Measurements from ENCODE around the gene PTEN.
A peak's percentile ranks its signal among the peaks of the same experiment; 100 is the strongest.
"Not testable (repeated sequence)": the region's sequence is repeated elsewhere in the genome, so short reads cannot be mapped to it uniquely, and the experiment has no call there.

The PTEN gene

DNA sequence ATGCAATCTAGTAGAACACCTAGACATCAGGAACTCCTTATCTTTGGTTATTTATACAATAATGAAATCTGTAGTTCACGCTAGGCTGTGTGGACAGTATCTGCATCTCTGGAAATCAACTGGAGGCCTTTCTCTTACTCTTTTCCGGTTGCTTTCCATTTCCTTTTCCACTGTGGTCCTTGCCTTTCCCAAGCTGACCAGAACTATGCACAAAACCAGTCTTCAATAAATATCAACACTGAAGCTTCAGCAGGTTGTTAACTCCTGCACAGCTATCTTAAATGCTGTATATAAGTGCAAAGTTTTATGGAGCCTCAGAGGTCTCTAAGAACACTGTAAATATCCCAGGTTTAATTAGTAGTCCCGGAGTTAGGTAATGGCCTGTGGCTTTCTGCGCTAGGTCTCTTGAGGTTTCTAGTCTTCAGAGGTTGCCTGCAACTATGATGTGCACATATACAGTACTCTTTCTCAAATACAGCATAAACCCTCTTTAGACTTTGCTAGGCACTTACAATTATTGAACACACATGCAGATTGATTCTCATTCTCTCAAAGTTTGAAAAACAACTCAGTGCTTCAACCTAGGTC is 2.5 kb upstream of the PTEN start:
- ATAC-seq: no peak
- H3K4me3 Mint-ChIP-seq: peak overlapping the region; percentile 92

DNA sequence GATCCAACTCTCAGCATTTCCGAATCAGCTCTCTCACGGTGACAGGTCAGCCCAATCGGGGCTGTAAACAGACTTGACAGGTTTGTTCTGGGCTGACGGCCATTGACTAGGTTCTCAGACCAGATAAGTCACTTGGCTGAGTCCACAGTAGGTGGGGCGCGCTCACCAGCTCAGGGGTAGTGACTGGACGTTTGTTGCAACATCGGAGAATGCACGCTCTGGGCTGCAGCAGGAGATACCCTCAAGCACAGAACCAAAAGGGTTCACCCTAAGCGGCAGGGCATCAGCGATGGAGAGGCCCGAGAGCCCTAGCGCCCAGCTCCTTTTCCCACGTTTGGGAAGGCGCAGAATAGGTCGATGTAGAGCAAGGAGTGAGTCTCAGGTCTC is 1.9 kb upstream of the PTEN start:
- Mint-ChIP-seq H3K27me3 (no peaks in the 10 kb centered on the region), H3K27ac (peak overlapping the region; percentile 90), H3K4me1 (peaks cover 38% of the 10 kb centered on the region), H3K36me3 (peaks cover 15% of the 10 kb centered on the region), H3K4me3 (peak overlapping the region; percentile 92), H3K9me3 (no peaks in the 10 kb centered on the region)
- peak; percentile 9 for ATAC-seq

More for the DNA sequence above, 2.5 kb upstream of the PTEN start:
- Mint-ChIP-seq H3K27me3 (no peaks in the 10 kb centered on the region), H3K4me1 (peaks cover 33% of the 10 kb centered on the region), H3K27ac (peak overlapping the region; percentile 90), H3K9me3 (no peaks in the 10 kb centered on the region), H3K36me3 (peaks cover 14% of the 10 kb centered on the region)

- peaks cover 42% of the 10 kb centered on the region for H3K4me1 Mint-ChIP-seq
- peaks cover 20% of the 10 kb centered on the region for H3K36me3 Mint-ChIP-seq
- H3K27me3 Mint-ChIP-seq: no peaks in the 10 kb centered on the region
- H3K27ac Mint-ChIP-seq: peak overlapping the region; percentile 90
- no peaks in the 10 kb centered on the region for H3K9me3 Mint-ChIP-seq
- H3K4me3 Mint-ChIP-seq: peak overlapping the region; percentile 92
- peak; percentile 83 for ATAC-seq
These were observed 1.3 kb upstream of the PTEN start for GRCh38 chr10:87861953-87862678.

DNA sequence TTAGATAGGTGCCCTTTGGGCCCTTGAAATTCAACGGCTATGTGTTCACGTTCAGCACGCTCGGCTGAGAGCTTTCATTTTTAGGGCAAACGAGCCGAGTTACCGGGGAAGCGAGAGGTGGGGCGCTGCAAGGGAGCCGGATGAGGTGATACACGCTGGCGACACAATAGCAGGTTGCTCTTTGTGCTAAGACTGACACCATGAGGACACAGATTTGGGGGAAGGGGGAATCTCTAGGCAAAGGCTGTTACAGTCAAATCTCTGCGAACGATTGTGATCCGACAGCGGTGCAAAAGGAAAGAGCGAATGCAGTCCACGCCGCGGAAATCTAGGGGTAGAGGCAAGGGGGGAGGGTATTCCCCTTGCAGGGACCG is 759 bp upstream of the PTEN start:
- H3K27ac Mint-ChIP-seq: peak overlapping the region; percentile 90
- H3K36me3 Mint-ChIP-seq: peaks cover 20% of the 10 kb centered on the region
- peak overlapping the region; percentile 92 for H3K4me3 Mint-ChIP-seq
- no peaks in the 10 kb centered on the region for H3K9me3 Mint-ChIP-seq
- H3K27me3 Mint-ChIP-seq: no peaks in the 10 kb centered on the region
- H3K4me1 Mint-ChIP-seq: peaks cover 42% of the 10 kb centered on the region
- ATAC-seq: peak; percentile 54

- ATAC-seq, H3K27me3 Mint-ChIP-seq, H3K9me3 Mint-ChIP-seq: not testable (repeated sequence)
- H3K27ac Mint-ChIP-seq: peak overlapping the region; percentile 90
- peaks cover 20% of the 10 kb centered on the region for H3K36me3 Mint-ChIP-seq
- H3K4me1 Mint-ChIP-seq: peaks cover 50% of the 10 kb centered on the region
- peak overlapping the region; percentile 92 for H3K4me3 Mint-ChIP-seq
These were observed 598 bp downstream of the PTEN start for GRCh38 chr10:87863951-87864495.

DNA sequence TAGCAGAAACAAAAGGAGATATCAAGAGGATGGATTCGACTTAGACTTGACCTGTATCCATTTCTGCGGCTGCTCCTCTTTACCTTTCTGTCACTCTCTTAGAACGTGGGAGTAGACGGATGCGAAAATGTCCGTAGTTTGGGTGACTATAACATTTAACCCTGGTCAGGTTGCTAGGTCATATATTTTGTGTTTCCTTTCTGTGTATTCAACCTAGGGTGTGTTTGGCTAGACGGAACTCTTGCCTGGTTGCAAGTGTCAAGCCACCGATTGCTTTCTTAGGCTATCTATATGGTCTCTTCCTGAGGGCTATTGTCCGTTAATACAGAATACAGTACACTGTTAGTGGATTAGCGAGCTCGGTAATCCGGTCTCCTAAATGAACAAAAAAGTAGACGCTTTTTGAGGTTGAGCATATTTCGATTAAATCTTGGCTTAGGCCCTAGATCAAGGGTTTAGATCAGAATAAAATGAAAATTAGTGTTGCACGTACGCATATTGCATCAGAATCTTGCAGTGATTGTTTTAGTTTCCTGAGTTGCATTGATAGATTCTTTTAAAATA is 1.2 kb downstream of the PTEN start:
- H3K4me3 Mint-ChIP-seq: peak overlapping the region; percentile 92
- H3K4me1 Mint-ChIP-seq: peaks cover 55% of the 10 kb centered on the region
- no peaks in the 10 kb centered on the region for H3K9me3 Mint-ChIP-seq
- H3K36me3 Mint-ChIP-seq: peaks cover 20% of the 10 kb centered on the region
- H3K27me3 Mint-ChIP-seq: no peaks in the 10 kb centered on the region
- peak overlapping the region; percentile 90 for H3K27ac Mint-ChIP-seq
- no peak for ATAC-seq

GRCh38 chr10:87865241-87865881 is 1.9 kb downstream of the PTEN start:
- peak overlapping the region; percentile 92 for H3K4me3 Mint-ChIP-seq
- no peaks in the 10 kb centered on the region for H3K9me3 Mint-ChIP-seq
- H3K27ac Mint-ChIP-seq: peak overlapping the region; percentile 90
- no peaks in the 10 kb centered on the region for H3K27me3 Mint-ChIP-seq
- peaks cover 56% of the 10 kb centered on the region for H3K4me1 Mint-ChIP-seq
- ATAC-seq: no peak
- H3K36me3 Mint-ChIP-seq: peaks cover 20% of the 10 kb centered on the region

DNA sequence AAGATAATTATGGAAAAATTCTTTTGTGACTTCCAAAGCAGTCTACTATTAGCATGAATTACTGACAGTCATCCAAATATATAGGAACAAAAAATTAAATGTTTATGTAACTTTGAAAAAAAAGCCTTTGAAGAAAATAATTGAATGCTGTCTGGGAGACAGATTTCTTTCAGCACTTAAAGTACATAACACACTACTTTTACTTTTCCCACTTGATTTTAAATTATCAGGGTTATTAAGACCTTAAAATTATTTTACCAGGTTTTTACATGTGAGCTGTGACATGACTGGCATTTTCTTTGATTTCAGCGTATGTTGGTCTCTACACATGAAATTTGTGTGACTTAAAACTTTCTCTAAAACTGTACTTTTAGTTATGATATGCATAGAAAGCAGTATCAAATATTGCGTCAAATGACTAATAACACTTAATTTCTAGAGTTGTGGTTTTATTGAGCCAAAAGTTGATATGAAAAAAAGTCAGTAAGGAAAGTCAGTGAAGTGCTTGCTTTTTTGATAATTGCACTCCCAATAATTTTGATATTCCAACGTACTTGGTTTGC is 3.1 kb downstream of the PTEN start:
- H3K36me3 Mint-ChIP-seq: peaks cover 20% of the 10 kb centered on the region
- H3K27me3 Mint-ChIP-seq: no peaks in the 10 kb centered on the region
- peak overlapping the region; percentile 70 for H3K27ac Mint-ChIP-seq
- peak overlapping the region; percentile 92 for H3K4me3 Mint-ChIP-seq
- no peak for ATAC-seq
- no peaks in the 10 kb centered on the region for H3K9me3 Mint-ChIP-seq
- peaks cover 55% of the 10 kb centered on the region for H3K4me1 Mint-ChIP-seq

DNA sequence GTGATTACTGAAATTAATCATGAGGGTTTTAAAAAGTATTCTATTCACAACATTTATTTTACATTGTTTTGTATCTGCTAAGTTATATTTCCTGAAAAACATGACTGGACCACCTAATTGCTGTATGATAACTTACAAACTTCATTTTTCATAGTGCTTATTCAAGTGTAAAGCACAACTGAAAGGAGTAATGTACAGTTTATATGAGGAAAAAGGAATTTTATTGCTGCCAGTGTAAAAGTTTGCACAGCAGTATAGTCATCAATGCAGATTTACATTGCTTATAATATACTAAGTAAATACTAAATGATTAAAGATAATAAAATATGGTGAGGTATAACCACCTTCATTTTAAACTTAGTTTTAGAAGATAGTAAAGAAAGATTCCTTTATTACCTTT is 4.0 kb downstream of the PTEN start:
- peaks cover 52% of the 10 kb centered on the region for H3K4me1 Mint-ChIP-seq
- H3K4me3 Mint-ChIP-seq: peak overlapping the region; percentile 92
- no peak overlapping the region for H3K27ac Mint-ChIP-seq

DNA sequence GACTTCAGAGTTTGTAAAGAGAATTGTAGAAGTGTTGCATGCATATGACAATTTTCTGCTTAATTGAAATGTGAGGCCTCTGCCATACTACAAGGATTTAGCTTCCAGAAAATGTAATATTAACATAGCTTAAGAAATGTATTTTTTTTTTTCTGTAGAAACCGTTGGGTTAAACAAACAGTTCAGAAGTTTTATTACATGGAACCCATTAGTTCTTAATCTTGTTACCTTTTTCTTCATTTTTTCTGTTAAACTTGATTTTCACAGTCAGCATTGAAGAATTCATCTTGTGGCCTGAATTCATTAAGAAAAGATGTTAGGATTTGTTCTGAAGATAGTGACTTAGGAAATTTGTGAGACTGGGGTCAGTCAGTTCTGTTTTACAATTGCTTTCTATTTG is 4.9 kb downstream of the PTEN start:
- peak overlapping the region; percentile 36 for H3K4me3 Mint-ChIP-seq
- H3K36me3 Mint-ChIP-seq: peaks cover 24% of the 10 kb centered on the region
- no peak for ATAC-seq
- no peak overlapping the region for H3K27ac Mint-ChIP-seq
- no peaks in the 10 kb centered on the region for H3K27me3 Mint-ChIP-seq
- peaks cover 60% of the 10 kb centered on the region for H3K4me1 Mint-ChIP-seq
- H3K9me3 Mint-ChIP-seq: no peaks in the 10 kb centered on the region

More for the DNA sequence above, 4.0 kb downstream of the PTEN start:
- no peak for ATAC-seq
- no peaks in the 10 kb centered on the region for H3K9me3 Mint-ChIP-seq
- H3K27me3 Mint-ChIP-seq: no peaks in the 10 kb centered on the region
- peaks cover 20% of the 10 kb centered on the region for H3K36me3 Mint-ChIP-seq

DNA sequence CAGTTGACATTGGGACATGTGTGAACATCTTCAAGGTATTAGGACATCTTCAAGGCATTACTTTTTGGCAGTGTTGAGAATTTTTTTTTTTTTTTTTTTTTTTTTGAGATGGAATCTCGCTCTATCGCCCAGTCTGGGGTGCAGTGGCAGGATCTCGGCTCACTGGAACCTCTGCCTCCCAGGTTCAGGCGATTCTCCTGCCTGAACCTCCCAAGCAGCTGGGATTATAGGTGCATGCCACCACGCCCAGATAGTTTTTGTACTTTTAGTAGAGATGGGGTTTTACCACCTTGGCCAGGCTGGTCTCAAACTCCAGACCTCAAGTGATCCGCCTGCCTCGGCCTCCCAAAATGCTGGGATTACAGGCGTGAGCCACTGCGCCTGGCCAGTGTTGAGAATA is 5.7 kb downstream of the PTEN start:
- H3K36me3 Mint-ChIP-seq: peaks cover 24% of the 10 kb centered on the region
- not testable (repeated sequence) for H3K27me3 Mint-ChIP-seq, H3K9me3 Mint-ChIP-seq, ATAC-seq, H3K27ac Mint-ChIP-seq
- peaks cover 67% of the 10 kb centered on the region for H3K4me1 Mint-ChIP-seq
- H3K4me3 Mint-ChIP-seq: peak overlapping the region; percentile 36

GRCh38 chr10:87869773-87870551 is 6.5 kb downstream of the PTEN start:
- ATAC-seq: no peak
- Mint-ChIP-seq H3K4me1 (peaks cover 64% of the 10 kb centered on the region), H3K36me3 (peaks cover 18% of the 10 kb centered on the region), H3K4me3 (no peak overlapping the region), H3K9me3 (no peaks in the 10 kb centered on the region), H3K27ac (no peak overlapping the region), H3K27me3 (no peaks in the 10 kb centered on the region)

DNA sequence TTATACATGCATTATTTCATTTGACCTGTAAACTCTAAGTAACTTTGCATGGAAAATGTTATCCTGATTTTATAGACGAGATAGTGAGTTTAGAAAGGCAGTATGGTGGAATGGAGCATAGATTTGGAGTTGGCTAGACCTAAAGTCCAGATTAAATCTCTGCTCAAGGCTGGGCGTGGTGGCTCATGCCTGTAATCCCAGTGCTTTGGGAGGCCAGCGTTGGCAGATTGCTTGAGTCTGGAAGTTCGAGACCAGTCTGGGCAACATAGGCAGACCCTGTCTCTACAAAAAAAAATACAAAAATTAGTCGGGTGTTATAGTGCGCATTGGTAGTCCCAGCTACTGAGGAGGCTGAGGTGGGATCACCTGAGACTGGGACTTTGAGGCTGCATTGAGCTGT is 9.4 kb downstream of the PTEN start:
- ATAC-seq: no peak
- Mint-ChIP-seq H3K27me3 (no peaks in the 10 kb centered on the region), H3K36me3 (peaks cover 5% of the 10 kb centered on the region), H3K4me1 (peaks cover 46% of the 10 kb centered on the region), H3K4me3 (no peak overlapping the region), H3K27ac (peak overlapping the region; percentile 22), H3K9me3 (no peaks in the 10 kb centered on the region)

GRCh38 chr10:87873656-87874055 is 10.2 kb downstream of the PTEN start:
- H3K4me1 Mint-ChIP-seq: peaks cover 42% of the 10 kb centered on the region
- no peaks in the 10 kb centered on the region for H3K27me3 Mint-ChIP-seq
- H3K36me3 Mint-ChIP-seq: peaks cover 9% of the 10 kb centered on the region
- H3K27ac Mint-ChIP-seq: no peak overlapping the region
- ATAC-seq: no peak
- no peak overlapping the region for H3K4me3 Mint-ChIP-seq
- no peaks in the 10 kb centered on the region for H3K9me3 Mint-ChIP-seq
